HG03066 (cell line): ENCODE data around the gene C1orf232.

Experiments
- ATAC-seq: cut with Tn5 transposase; IDR thresholded peaks from one replicate; pipeline ENCODE4 v1.9.1; 2021; ENCODE audit warnings: low read depth; ENCODE audit not compliant: unreplicated experiment

Gene C1orf232

GRCh38 chr1:26168410-26169197 lies at the start of gene C1orf232:
TSS of gene C1orf232 (minus strand) at chr1:26168963. CDS start at chr1:26168499, 464 bp downstream.
- no peak for ATAC-seq

DNA sequence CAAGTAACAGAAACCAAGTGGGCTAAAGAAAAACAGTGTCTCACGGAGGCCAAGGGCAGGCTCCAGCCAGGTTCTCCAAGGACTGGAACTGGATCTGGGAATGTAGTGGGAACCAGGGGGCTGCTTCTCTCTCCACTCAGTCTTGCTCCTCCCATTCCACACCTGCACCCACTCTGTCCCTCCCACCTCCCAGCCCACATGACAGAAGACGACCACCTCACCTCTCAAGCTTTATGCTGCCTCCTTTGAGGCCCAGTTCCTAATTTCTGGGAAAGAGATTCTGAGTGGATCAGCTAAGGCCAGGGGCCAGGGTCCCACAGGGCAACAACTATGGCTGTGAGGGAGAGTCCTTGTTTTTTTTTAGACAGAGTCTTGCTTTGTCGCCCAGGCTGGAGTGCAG lies 46.5 kb upstream of the C1orf232 start:
- no peak for ATAC-seq

DNA sequence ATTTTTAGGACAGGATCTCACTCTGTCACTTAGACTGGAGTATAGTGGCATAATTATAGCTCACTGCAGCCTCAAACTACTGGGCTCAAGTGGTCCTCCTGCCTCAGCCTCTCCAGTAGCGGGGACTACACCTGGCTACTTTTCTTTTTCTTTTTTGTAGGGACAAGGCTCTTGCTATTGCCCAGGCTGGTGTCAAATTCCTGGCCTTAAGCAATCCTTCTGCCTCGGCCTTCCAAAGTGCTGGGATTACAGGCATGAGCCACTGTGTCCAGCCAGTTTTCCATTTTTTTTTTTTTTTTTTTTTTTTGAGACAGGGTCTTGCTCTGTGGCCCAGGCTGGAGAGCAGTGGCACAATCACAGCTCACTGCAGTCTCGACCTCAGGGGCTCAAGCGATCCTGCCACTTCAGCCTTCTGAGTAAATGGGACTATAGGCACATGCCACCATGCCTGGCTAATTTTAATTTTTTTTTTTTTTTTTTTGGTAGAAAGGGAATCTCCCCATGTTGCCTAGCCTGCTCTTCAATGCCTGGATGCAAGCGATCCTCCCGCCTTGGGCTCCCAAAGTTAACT lies 44.7 kb upstream of the C1orf232 start:
- ATAC-seq: no peak

DNA sequence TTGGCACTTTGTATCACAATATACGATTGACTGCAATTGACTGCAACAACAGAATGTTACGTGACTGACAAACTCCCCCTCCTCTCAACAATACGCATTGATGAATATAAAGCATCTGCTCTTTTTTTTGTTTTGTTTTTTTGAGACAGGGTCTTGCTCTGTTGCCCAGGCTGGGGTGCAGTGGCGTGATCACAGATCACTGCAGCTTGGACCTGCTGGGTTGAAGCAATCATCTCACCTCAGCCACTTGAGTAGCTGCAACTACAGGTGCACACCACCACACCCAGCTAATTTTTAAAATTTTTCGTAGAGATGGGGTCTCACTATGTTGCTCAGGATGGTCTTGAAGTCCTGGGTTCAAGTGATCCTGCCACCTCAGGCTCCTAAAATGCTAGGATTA lies 44.0 kb upstream of the C1orf232 start:
- no peak for ATAC-seq

DNA sequence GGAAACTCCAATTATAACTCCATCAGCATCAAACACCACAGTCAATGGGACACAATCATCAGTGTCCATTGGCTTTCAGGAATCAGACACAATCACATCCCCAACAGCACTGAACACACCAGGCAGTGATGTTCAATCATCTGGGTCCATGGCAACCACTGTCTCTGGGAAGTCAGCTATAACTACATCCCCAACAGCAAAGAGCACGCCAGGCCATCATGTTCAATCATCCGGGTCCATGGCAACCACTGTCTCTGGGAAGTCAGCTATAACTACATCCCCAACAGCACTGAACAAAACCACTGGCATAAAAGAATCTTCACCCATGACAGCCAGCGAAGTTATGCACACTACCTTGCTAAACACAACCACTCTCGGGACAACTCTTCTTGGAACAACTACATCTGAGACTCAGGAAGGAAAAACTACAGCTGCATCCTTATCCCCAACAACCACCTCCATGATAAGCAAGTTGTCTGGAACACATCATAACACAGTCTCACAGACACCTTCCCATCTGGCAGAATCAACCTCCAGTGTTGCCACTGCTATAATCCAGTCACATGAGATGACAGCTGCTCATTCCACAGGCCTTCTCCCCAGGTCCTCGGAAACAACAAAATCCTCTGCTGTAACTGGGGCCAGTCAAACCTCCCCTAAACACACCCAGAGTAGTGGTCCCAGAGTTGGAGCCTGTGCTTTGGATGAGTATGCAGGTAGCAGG lies 41.5 kb upstream of the C1orf232 start:
- ATAC-seq: no peak

- no peak for ATAC-seq
These were observed 35.0 kb upstream of the C1orf232 start for GRCh38 chr1:26203642-26204318.

DNA sequence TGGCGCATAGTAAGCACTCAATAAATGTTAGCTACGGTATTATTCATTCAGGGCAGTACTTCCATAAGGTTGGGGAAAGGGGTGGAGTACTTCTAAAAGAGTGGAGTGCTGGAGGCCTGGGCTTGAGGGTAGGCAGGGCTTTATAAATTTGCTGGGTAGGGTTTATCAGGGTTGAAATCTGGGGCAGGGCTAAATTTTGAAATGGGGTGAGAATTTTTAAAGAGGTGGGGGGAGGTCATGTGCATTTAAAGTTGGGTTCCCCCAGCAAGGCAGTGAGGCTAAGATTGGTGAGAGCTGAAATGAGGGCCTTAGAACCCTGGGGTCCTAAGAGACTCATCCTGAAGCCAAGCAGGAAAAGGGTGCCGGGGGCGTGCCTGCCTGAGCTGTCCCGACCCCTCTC lies 31.6 kb upstream of the C1orf232 start:
- ATAC-seq: no peak

DNA sequence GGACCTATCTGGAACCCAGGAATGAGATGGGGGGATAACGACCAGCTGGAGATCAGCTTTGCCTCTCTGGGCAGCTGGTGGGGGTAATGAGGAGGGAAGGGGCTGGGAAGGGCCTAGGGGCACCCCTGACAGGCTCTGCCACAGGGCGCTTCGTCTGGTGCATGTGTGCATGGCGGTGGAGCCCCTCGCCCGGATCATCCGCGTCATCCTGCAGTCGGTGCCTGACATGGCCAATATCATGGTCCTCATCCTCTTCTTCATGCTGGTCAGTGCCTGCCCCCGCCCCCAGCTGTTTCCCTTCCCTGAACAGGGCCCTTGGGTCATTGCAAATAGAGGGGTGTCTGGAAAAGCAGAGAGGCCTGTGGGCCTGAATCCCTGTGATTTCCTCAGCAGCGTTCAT lies 29.1 kb upstream of the C1orf232 start:
- no peak for ATAC-seq

DNA sequence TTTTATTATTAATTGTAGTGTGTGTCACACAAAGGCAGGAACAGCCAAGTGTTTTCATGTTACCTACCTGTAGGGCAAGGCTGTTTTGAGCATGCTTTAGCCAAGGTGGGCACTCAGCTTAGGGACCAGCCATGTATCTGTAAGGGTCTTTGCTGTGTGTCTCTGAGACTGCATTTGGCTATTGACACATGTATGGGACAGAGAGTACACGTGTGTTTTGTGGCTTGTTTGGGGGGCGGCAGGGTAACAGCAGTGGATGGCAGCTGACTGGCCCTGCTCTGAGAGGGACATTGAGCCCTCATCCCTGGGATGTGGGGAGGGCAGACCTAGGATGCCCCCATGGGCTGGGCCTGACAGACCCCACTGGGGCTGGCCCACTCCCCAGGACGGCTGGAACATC lies 28.5 kb upstream of the C1orf232 start:
- ATAC-seq: no peak

- no peak for ATAC-seq
These were observed 27.0 kb upstream of the C1orf232 start for GRCh38 chr1:26195805-26196204.

DNA sequence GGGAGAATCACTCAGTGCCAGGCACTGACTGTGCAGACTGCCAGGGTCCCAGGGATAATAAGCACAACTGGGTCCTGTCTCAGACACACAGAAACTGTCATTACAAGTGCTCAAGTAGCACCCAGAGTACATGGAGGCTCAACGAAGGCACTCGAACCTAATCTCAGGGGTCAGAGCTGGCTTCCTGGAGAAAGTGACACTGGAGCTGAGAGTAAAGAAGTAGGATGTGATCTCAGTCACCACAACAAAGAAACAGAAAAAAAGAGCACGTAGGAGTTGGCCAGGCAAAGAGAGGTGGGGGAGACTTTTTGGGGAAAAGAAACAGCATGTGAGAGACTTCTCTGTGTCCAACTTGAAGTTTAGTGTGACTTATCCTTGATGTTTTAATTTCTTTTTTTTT lies 23.0 kb upstream of the C1orf232 start:
- ATAC-seq: no peak

DNA sequence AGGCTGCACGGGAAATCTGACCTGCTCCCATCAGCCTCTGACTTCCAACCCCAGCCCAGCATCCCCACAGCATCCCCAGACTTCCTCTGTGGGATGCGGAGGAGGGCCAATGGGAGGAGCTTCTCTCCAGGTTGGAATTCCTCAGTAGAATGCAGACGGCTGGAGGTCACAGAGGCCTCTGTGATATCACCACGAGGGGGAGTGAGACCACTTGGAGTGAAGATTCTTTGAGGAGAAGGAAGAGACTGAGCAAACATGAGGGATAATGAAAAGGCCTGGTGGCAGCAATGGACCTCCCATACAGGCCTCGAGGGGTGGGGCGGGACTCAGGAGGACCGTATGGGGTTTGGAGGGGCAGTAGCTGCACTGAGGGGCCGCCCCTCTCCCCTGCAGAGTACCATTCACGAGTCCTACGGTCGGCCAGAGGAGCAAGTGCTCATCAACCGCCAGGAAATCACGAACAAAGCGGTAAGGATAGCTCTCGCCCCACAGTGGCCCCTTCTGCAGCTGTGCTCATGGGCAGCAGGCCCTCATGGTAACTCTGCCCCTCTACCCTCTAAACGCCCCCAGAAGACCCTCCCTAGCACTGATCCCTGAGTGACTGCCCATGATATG lies 21.7 kb upstream of the C1orf232 start, which contains the start of gene CATSPER4:
CATSPER4 (plus strand) TSS at position 230 of the 615 bp plus-strand sequence; CDS start at position 256, 26 bp downstream.
- ATAC-seq: no peak

DNA sequence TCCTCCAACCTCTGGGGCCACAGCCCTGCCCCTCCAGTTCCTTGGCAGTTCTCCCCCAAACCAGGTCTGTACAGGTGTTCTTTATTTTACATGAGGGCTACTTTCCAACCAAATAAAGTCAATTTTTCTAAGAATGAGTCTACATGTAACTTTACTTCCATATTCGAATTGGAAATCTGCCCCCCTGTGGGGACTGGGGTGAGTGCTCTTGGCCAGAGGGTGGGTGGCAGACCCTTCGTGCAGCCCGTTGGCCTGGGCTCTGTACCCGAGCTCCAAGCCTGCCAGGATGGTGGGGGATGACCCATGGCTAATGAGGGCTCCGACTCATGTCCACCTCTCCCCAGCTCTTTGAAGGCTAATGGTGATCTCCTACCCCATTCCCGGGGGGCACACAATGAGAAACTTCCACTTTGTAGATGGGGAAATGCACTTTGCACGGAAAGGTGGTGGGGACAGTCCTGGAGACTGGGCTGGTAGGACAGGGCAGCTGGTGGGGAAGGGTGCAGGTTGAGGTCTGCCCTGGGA lies 21.1 kb upstream of the C1orf232 start:
- no peak for ATAC-seq

DNA sequence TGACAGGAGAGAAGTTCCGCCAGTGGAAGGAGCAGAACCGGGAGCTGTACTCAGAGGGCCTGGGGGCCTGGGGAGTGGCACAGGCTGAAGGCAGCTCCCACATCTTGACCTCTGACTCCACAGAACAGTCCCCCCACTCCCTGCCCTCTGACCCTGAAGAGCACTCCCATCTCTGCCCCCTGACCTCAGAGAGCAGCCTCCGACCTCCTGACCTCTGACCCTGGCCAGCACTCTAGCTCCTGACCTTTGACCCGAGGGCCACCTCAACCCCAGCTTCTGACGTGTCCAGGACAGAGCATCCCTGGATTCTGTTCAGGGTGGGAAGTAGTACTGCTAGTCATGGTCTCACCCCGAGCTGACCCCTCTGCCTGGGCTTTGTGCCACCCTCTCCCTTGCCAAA lies 20.6 kb upstream of the C1orf232 start:
- no peak for ATAC-seq

GRCh38 chr1:26188477-26188876 lies 19.7 kb upstream of the C1orf232 start:
- no peak for ATAC-seq

GRCh38 chr1:26187882-26188281 lies 19.1 kb upstream of the C1orf232 start:
- ATAC-seq: no peak

- no peak for ATAC-seq
These were observed 16.1 kb upstream of the C1orf232 start for GRCh38 chr1:26184883-26185282.

GRCh38 chr1:26184086-26184485 lies 15.3 kb upstream of the C1orf232 start:
- ATAC-seq: no peak

DNA sequence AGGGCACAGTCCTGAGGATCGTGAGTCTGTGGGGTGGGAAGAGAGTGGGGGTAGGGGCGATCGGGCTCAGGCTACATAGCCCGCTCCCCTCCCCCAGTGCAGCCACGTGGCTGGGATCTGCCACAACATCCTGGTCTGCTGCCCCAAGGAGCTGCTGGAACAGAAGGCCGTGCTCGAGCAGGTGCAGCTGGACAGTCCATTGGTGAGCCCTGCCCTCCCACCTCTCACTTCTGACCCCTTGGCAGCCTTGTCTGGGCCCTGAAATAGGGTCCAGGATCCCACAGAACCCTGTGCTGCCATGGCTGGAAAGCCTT lies 13.6 kb upstream of the C1orf232 start:
- ATAC-seq: no peak

DNA sequence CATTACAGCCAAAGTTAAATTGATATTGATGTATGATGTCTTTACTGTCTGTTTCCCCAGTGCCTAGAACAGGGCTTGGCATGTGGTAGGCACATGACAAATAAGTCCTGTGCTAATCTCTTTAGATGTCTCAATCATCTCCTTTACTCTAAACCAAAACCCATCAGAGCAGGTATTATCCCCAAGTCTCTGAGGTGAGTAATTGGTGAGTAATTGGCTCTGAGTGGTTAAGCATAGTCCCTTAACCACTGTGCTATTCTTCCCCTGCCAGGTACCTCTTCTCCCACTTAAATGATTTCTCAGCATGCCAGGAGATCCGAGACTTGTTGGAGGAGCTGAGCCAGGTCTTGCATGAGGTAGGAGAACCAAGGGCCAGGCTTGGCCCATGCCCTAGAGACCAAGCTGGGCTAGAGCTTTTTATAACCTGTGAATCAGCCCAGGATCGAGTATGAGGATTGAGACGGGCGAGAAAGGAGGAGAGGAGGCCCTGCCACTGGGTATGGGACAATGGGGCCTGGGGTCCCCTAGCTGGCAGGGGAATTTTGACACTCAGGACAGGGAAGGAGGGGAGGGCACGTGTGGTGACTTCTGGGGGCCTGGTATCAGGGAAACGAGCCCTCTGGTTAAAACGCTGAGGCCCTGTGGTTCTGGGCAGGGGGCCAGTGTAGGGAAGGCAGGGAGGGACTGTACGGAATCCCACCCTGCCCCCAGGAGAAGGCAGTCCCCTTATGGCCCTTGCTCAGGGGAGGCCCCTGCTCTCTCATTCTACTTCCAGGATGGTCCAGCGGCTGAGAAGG lies 13.0 kb upstream of the C1orf232 start:
- ATAC-seq: no peak
